ENCODE data around the gene DPYD.

Gene DPYD

GRCh38 chr1:97298966-97299365 is 621.9 kb downstream of the DPYD start:
- H3K4me3 Mint-ChIP-seq = no peak overlapping the region
- H3K4me1 Mint-ChIP-seq = peaks cover 4% of the 10 kb centered on the region
- H3K36me3 Mint-ChIP-seq (ENCODE audit: low read depth) = no peaks in the 10 kb centered on the region
- H3K27me3 Mint-ChIP-seq (ENCODE audit: low read depth, poor library complexity) = peaks cover 6% of the 10 kb centered on the region
- DNase-seq = no peak
- no peaks in the 10 kb centered on the region for H3K9me3 Mint-ChIP-seq
- no peak for TF ChIP-seq CTCF (IDR thresholded peaks at IDR 0.05)
- H3K27ac Mint-ChIP-seq = no peak overlapping the region

- H3K36me3 Mint-ChIP-seq (ENCODE audit: low read depth) = no peaks in the 10 kb centered on the region
- no peak overlapping the region for H3K4me3 Mint-ChIP-seq
- peaks cover 6% of the 10 kb centered on the region for H3K27me3 Mint-ChIP-seq (ENCODE audit: low read depth, poor library complexity)
Measured at GRCh38 chr1:97297611-97298010, 623.2 kb downstream of the DPYD start.

GRCh38 chr1:97281962-97282361 is 638.9 kb downstream of the DPYD start:
- no peak overlapping the region for H3K27ac Mint-ChIP-seq

More at GRCh38 chr1:97297611-97298010, 623.2 kb downstream of the DPYD start:
- no peak for DNase-seq
- Mint-ChIP-seq H3K4me1 (peaks cover 4% of the 10 kb centered on the region), H3K9me3 (no peaks in the 10 kb centered on the region), H3K27ac (no peak overlapping the region)
- TF ChIP-seq CTCF (IDR thresholded peaks at IDR 0.05) = no peak

GRCh38 chr1:97277891-97278654 is 642.8 kb downstream of the DPYD start:
- H3K27ac Mint-ChIP-seq = no peak overlapping the region
- DNase-seq = no peak
- no peak for TF ChIP-seq CTCF (IDR thresholded peaks at IDR 0.05)
- H3K27me3 Mint-ChIP-seq (ENCODE audit: low read depth, poor library complexity) = peaks cover 16% of the 10 kb centered on the region
- no peaks in the 10 kb centered on the region for H3K4me1 Mint-ChIP-seq
- no peaks in the 10 kb centered on the region for H3K9me3 Mint-ChIP-seq
- no peaks in the 10 kb centered on the region for H3K36me3 Mint-ChIP-seq (ENCODE audit: low read depth)
- no peak overlapping the region for H3K4me3 Mint-ChIP-seq

More at GRCh38 chr1:97281962-97282361, 638.9 kb downstream of the DPYD start:
- Mint-ChIP-seq H3K9me3 (peaks cover 14% of the 10 kb centered on the region), H3K4me3 (no peak overlapping the region), H3K36me3 (ENCODE audit: low read depth) (no peaks in the 10 kb centered on the region), H3K4me1 (no peaks in the 10 kb centered on the region), H3K27me3 (ENCODE audit: low read depth, poor library complexity) (peaks cover 6% of the 10 kb centered on the region)
- DNase-seq = no peak
- TF ChIP-seq CTCF (IDR thresholded peaks at IDR 0.05) = no peak

GRCh38 chr1:97271916-97272788 is 648.7 kb downstream of the DPYD start:
- TF ChIP-seq CTCF (IDR thresholded peaks at IDR 0.05) = no peak
- no peaks in the 10 kb centered on the region for H3K9me3 Mint-ChIP-seq
- H3K4me3 Mint-ChIP-seq = no peak overlapping the region
- peaks cover 12% of the 10 kb centered on the region for H3K27me3 Mint-ChIP-seq (ENCODE audit: low read depth, poor library complexity)
- DNase-seq = no peak
- H3K27ac Mint-ChIP-seq = no peak overlapping the region
- H3K36me3 Mint-ChIP-seq (ENCODE audit: low read depth) = no peaks in the 10 kb centered on the region
- peaks cover 7% of the 10 kb centered on the region for H3K4me1 Mint-ChIP-seq

All from nephron progenitor cell (in vitro differentiated cells).